Left lung (tissue), 10 donors: ENCODE data around the gene PEX11A. TPM values are rescaled to one million over a fixed set of nuclear protein-coding genes. Genes with fewer than 3 reads are reported as not detected.
A peak's percentile ranks its signal among the peaks of the same experiment; 100 is the strongest.

Source experiments
- ATAC-seq: fragments of 200-7000 bp; cut with Tn5 transposase; one replicate; pipeline ENCODE4 v1.9.1; 2020; ENCODE audit warnings: moderate library complexity
- DNase-seq, 4 donors: peaks; one replicate each; pipeline ENCODE4 v3.0.0-alpha.2; 2013 to 2020
- H3K27ac ChIP-seq, 2 donors: fragments of 200-600 bp; sonication (generic) in 1 of 2; one replicate each; pipeline versions ENCODE4 v1.5.0 to v1.8.0; 2020 to 2021
- H3K27me3 ChIP-seq, 2 donors: fragments of 200-600 bp; sonication (generic) in 1 of 2; one replicate each; pipeline versions ENCODE4 v1.5.0 to v1.8.0; 2020 to 2021
- H3K36me3 ChIP-seq, 2 donors: fragments of 200-600 bp; sonication (generic) in 1 of 2; one replicate each; pipeline versions ENCODE4 v1.5.0 to v1.8.0; 2020 to 2021
- H3K4me1 ChIP-seq, 2 donors: fragments of 200-600 bp; one replicate each; pipeline ENCODE4 v1.8.0; 2021
- H3K4me3 ChIP-seq, 2 donors: fragments of 200-600 bp; sonication (generic) in 1 of 2; one replicate each; pipeline versions ENCODE4 v1.5.0 to v1.8.0; 2020 to 2021; ENCODE audit warnings: mild to moderate bottlenecking in 1 of 2
- H3K9me3 ChIP-seq, 2 donors: fragments of 200-600 bp; sonication (generic) in 1 of 2; one replicate each; pipeline versions ENCODE4 v1.5.0 to v1.8.0; 2020 to 2021
- CTCF ChIP-seq, 2 donors: fragments of 200-600 bp; sonication (generic) in 1 of 2; IDR thresholded peaks; one replicate each; pipeline versions ENCODE4 v1.5.0 to v1.8.0; 2021; ENCODE audit warnings: antibody characterized with exemption in 2 of 2
- intact Hi-C, 2 donors: fragments of 100-400 bp; cut with DNase I; formaldehyde crosslinking; loops; one replicate each; pipeline versions ENCODE4 v1.11.2 to v1.14.2; 2022
- polyA plus RNA-seq, 6 donors: library from polyadenylated mRNA; unstranded; fragments of 120-200 nt; gene quantifications; one replicate each; pipeline ENCODE4 v1.2.1, GENCODE V29; 2013; ENCODE audit not compliant: insufficient read length in 6 of 6
- total RNA-seq, 2 donors: library from RNA; stranded (reverse); fragmentation: NEBNext Ultra II Directional; extraction: Animal tissue kit (Norgen Biotek cat#: 25700); gene quantifications; one replicate each; pipeline ENCODE4 v1.2.1, GENCODE V29; 2021
- donor health status: DM: no; HTN: yes; CAD: no.
- donor health status: DM: no; HTN: no; CAD: no.

Gene PEX11A
- total and polyA plus RNA-seq, 8 donors = 5.6 to 18.3 (median 16.1) TPM

GRCh38 chr15:89668171-89668570, 22.4 kb downstream of the PEX11A start:
- ATAC-seq = no peak
- DNase-seq = no peak
- intact Hi-C loops = no loop called here
- Histone ChIP-seq H3K9me3 (no peaks in the 10 kb centered on the region), H3K4me3 (no peak overlapping the region), H3K27ac (no peak overlapping the region), H3K27me3 (peaks cover 0 to 20% of the 10 kb centered on the region in 2 donors), H3K4me1 (peaks cover 0 to 9% of the 10 kb centered on the region in 2 donors), H3K36me3 (no peaks in the 10 kb centered on the region)
- no peak for TF ChIP-seq CTCF (IDR thresholded peaks at IDR 0.05)

GRCh38 chr15:89667706-89667960, 22.9 kb downstream of the PEX11A start:
- ATAC-seq (no peak), DNase-seq (no peak)
- no peaks in the 10 kb centered on the region for H3K9me3 ChIP-seq
- peaks cover 2 to 9% of the 10 kb centered on the region in 2 donors for H3K4me1 ChIP-seq
- H3K27me3 ChIP-seq = peaks cover 0 to 20% of the 10 kb centered on the region in 2 donors
- TF ChIP-seq CTCF (IDR thresholded peaks at IDR 0.05) = no peak
- H3K4me3 ChIP-seq = no peak overlapping the region
- intact Hi-C loops = no loop called here
- no peak overlapping the region for H3K27ac ChIP-seq
- no peaks in the 10 kb centered on the region for H3K36me3 ChIP-seq

- DNase-seq (no peak), ATAC-seq (no peak)
- no peak for TF ChIP-seq CTCF (IDR thresholded peaks at IDR 0.05)
- H3K4me3 ChIP-seq = no peak overlapping the region
- intact Hi-C loops = no loop called here
- H3K9me3 ChIP-seq = no peaks in the 10 kb centered on the region
- H3K36me3 ChIP-seq = no peaks in the 10 kb centered on the region
- peaks cover 0 to 20% of the 10 kb centered on the region in 2 donors for H3K27me3 ChIP-seq
- peaks cover 3 to 9% of the 10 kb centered on the region in 2 donors for H3K4me1 ChIP-seq
- no peak overlapping the region for H3K27ac ChIP-seq
Observed at GRCh38 chr15:89666858-89667705, 23.5 kb downstream of the PEX11A start.

GRCh38 chr15:89666184-89666857, 24.2 kb downstream of the PEX11A start:
- DNase-seq (no peak), ATAC-seq (peak; percentile 8)
- intact Hi-C loops = no loop called here
- peaks cover 0 to 20% of the 10 kb centered on the region in 2 donors for H3K27me3 ChIP-seq
- H3K36me3 ChIP-seq = no peaks in the 10 kb centered on the region
- H3K4me1 ChIP-seq = peaks cover 3 to 9% of the 10 kb centered on the region in 2 donors
- no peak for TF ChIP-seq CTCF (IDR thresholded peaks at IDR 0.05)
- peak overlapping the region in 1 of 2 donors; percentile 38 for H3K4me3 ChIP-seq
- H3K9me3 ChIP-seq = no peaks in the 10 kb centered on the region
- peak overlapping the region in 1 of 2 donors; percentile 72 for H3K27ac ChIP-seq

- no peaks in the 10 kb centered on the region for H3K36me3 ChIP-seq
- peak; percentile 73 for ATAC-seq
- H3K27ac ChIP-seq = peak overlapping the region; percentile 55 to 72
- intact Hi-C loops = no loop called here
- H3K4me3 ChIP-seq = peak overlapping the region; percentile 31 to 38
- H3K9me3 ChIP-seq = no peaks in the 10 kb centered on the region
- peak; percentile 51 to 88 (median 72) for DNase-seq
- H3K4me1 ChIP-seq = peaks cover 3 to 9% of the 10 kb centered on the region in 2 donors
- TF ChIP-seq CTCF (IDR thresholded peaks at IDR 0.05) = no peak
- peaks cover 0 to 20% of the 10 kb centered on the region in 2 donors for H3K27me3 ChIP-seq
Observed at GRCh38 chr15:89665449-89666181, 24.9 kb downstream of the PEX11A start.
